Erythroblast (primary cell): ENCODE data around the gene PLXNA2.

Experiments used
- DNase-seq, 2 experiments: peaks; one replicate each; lab custom pipeline; 2025; lab: John Stamatoyannopoulos, UW
- GATA1 ChIP-seq: IDR thresholded peaks from 2 replicates; pipeline ENCODE4 v1.6.1; 2011; ENCODE audit warnings: low read depth, mild to moderate bottlenecking, control low read depth, low read length, moderate library complexity
- POLR2A ChIP-seq: IDR thresholded peaks from 2 replicates; pipeline ENCODE4 v1.6.1; 2011; ENCODE audit warnings: mild to moderate bottlenecking, low read length

PLXNA2 gene

DNA sequence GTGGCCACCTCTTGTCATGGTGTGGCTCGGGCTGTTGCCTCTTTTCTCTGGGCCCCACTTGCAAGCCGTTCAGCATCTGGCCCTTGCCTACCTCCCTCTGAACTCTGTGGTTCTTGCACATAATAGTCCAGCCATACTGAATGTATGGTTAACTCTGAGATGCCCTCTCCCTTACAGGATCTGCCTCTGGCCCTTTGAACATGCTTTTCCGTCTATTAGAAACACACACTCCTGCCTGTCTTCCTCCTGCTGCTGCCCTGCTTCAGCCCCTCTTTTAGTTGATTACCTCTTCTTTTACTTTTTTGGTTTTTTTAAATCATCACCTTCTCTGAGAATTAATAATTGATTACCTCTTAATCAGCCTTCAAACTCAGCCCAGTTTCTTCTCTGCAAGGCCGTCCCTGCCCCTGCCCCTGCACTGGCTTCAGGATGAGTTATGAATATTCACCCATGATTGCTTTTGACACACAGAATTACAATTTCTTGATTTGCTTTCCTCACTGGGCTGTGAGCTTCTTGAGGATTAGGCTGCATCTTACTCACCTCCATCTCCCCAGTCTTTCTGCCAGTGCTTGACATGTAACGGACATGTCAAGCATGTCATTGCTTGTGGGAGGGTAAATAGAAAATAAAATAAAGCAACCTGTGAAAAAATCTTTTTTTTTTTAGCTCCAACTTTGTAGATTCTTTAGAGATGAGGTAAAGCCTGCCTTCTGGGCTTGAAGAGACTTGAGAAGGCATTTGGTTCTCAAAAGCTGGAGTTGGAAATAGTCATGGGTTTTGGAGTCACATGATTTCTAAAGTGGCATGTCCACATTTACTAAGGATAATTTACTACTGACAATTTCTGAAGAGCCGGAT is 158.3 kb downstream of the PLXNA2 start:
- TF ChIP-seq GATA1 (no peak), POLR2A (no peak)
- no peak for DNase-seq

DNA sequence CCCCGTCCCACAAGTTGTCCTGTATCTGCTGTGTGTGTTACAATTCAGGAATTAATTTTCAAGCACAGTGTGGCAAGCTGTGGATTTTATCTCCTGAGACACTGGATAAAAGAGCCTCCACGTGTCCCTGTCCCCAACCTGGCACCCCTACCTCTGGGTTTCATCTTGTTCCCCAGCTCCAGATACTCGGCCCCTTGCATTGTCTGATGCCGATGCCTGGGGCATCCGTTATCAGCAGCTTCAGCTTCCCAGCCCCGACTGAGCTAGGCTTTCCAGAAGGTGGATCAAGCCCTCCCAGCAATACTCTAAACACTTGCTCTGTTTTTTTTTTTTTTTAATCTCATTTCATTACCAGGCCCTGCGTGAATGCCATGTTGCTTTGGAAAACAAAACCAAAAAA is 159.4 kb downstream of the PLXNA2 start:
- DNase-seq, result no peak
- TF ChIP-seq POLR2A (no peak), GATA1 (no peak)

DNA sequence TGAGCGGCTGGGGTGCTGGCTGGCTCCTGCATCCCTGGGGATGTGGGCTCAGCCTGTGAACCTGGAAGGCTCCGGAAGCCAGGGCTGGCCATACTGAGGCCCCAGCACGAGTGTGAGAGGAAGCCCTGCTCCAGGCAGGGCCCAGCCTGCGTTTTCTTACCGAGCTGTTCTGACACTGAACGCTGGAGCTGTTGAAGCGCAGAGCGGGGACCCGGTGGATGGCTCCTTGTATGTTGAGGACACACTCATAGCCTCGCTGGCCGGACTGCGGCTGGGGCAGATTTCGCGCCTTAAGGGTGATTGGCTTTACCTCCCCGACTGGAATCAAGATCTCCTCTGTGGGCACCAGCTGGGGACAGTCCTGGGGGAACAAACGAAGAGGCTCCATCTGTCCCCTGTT is 160.0 kb downstream of the PLXNA2 start:
- no peak for DNase-seq
- no peak for TF ChIP-seq GATA1
- no peak for TF ChIP-seq POLR2A

DNA sequence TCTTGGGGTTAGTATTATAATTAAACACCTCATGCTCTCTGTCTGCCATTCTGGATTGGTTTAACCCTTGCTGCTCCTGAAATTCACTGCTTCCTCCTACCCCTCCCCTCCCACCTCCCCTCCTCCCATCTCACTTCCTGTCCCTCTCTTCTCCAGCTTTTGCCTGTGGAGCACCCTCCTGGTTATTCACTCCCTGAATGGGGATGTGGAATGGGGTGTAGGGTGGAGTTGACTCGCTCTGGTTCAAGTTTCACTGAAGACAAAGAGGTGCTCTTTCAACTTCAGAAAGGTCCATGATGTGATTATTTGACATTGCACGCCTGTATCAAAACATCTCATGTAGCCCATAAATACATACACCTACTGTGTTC is 160.5 kb downstream of the PLXNA2 start:
- DNase-seq, result no peak
- TF ChIP-seq GATA1 (no peak), POLR2A (no peak)

DNA sequence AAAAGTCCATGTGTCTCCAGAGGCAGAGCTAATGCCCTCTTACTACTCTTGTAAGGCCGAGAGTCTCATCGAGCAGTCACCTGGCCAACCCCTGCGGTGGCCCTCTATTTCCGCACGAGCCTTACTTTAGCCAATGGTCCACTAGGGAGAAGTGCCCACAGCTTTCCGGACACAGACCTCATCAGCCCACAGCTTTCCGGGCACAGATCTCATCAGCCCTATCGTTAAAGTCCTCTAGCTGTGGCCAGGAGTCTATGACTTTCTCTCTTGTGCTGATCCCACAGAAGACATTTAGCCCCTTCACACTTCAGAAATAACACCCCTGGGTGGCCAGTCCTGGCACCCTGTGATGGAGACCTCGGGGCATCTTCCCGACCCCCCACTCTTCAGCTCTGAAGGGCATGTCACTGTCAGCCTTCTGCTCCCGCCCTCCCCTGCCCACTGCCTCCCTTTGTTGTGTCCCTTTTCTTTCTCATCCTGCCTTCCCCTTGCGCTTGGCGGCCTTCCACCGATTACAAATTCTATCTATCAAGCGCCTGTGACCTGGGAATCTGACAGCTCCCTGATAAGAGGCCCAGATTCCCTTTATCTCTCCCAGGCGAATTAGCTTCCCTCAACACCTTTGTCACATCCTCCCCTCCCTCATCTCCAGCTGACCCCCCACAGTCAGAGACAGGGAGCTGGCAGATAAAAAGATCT is 161.0 kb downstream of the PLXNA2 start:
- no peak for DNase-seq
- TF ChIP-seq GATA1 (no peak), POLR2A (no peak)

DNA sequence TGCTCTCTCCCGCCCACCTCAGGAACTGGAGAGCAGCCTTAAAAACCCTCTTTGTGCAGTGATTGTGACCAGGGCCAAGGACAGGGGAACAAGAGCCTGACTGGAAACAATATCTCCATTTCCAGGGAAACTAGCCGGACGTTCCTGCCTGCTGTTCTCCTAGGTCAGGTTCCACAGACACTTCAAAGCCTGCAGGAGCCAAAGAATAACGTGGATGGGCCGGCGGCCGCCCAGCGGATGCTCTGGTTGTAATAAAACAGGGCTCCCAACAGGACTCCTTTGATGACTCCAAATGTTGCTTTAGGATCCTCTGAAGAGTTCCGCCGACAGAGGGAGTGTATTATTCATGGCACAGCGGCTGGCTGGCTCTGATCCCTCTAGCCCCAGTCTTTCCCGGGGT is 162.2 kb downstream of the PLXNA2 start:
- TF ChIP-seq GATA1, result no peak
- no peak for TF ChIP-seq POLR2A
- DNase-seq, result no peak

DNA sequence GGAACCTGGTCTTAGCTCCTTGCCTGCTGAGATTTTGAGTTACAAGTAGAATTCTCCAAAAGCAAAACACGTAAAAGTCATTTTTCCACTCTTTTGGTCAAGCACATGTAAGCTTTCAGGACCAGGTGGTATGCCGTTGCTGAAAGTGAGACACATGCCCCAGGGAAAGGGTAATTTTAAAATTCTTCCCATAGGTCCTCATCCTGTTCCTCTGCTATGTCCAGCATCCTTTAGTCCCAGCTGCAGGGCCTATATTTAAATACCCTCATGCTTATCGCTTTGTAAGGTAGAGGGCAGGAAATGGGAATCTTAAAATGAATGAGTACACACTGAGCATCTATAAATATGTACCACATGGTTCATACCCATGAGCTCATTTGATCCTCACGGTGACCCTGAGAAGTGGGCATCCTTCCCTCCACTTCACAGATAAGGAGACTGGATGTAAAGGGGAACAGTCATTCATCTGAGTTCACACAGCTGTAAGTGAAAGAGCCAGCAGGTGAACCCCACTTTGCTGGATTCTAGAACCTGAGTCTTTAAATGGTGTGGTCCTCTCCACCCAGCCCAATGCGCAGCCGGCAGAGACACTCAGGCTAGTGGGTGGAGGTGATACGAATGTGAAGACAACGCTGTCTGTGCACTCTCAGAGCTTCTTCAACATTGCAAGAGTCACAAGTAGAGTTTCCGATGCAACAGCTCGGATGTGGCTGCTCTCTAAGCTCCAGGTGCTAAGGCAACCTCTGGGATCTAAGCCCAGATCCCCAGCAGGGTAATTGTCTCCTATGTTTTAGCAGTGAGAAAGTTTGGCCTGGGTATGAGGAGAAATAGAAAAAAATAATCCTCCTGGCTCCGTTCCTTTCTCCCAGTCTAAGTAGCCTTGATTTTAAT is 163.5 kb downstream of the PLXNA2 start:
- TF ChIP-seq POLR2A (no peak), GATA1 (no peak)
- no peak for DNase-seq

DNA sequence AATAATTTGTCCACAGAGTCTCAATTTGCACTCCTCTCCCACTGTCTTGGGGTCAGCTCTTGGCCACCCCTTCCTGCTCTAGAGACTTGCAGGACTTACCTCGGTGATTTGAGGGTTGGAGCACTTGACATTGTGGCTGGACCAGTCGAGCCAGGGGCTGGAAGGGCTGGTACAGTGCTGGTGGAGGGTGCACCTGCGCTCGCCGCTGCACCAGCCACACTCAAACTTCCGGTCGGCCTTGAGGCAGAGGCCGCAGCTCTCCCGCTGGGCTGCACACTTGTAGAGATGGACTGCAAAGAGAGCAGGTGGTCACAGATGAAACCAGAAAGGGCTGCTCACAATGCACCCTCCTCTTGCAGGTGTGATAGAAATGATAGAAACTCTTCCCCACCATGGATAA is 165.0 kb downstream of the PLXNA2 start:
- TF ChIP-seq GATA1, result no peak
- TF ChIP-seq POLR2A, result no peak
- no peak for DNase-seq

DNA sequence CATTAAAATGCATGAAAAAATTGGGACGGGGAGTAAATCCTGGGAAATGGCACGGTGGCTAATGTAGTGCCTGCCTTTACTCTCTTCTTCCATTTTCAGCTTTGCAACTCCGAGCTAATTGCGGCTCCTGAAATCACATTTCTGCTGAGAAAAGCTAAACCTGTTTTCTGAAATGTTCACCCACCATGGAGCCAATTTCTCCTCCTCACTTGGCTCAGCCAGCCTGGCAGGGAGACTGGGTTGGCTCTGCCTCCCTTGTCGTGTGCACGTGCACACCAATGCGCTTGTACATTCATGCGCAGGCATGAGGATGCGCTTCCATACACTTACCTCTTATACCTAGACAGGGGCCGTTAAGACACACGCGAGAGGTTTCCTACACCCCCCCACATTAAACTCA is 165.4 kb downstream of the PLXNA2 start:
- DNase-seq, result no peak
- TF ChIP-seq GATA1 (no peak), POLR2A (no peak)

DNA sequence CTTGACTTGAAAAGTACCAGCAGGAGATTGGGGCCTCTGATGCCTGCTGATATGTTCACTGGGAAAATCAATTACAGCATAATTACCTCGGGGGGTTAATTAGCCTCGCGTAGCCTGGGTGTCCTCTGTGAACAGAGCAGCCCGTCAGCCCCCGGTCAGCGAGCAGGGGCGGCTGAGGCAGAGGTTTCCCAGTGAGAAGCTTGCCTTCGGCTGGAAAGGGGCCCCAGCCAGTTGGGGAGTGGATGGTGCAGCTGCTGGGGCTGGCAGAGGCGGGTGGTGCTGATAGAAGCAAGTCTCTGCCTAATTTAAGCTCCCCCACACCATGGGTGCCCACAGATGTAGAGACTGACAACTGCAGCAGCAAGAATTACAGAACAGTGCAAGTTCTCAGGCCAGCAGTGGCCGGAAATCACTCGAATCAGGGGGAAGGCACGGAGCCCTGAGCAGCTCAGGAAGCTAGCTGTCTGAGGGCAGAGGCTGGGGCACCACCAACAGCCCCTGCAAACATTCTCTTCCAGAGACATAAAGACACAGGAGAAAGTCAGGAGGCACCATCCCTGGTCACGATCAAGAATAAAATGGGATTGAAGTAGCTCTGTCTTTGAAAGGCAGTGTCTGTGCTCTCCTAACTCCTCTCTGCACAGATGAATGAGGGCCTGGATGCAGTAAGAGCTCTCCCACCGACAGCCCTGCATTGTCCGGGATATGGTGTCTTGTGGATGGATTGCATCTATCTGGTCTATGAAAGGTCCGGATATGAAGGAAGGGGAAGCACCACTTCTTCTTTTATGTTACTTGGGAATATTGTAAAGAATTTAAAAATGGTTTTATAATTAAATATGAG is 166.7 kb downstream of the PLXNA2 start:
- no peak for DNase-seq
- no peak for TF ChIP-seq POLR2A
- TF ChIP-seq GATA1, result no peak

DNA sequence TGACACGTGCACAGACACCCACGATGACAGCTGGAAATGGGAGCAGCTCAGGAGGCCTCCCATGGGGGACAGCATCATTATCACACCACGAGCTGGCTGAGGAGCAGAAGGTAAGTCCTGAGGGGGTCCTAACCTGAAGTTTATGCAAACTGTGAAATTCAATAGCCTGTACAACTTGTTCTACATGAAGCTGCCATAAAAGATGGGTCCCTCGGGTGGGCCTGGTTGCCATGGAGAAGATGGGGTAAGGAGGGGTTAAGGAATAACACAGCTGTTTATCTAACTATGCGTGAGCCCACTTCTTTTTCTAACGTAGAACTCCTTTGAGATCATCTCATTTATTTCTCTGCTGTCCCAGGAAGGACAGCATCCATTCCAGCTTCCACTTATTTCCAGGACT is 169.8 kb downstream of the PLXNA2 start:
- no peak for DNase-seq
- TF ChIP-seq GATA1 (no peak), POLR2A (no peak)

DNA sequence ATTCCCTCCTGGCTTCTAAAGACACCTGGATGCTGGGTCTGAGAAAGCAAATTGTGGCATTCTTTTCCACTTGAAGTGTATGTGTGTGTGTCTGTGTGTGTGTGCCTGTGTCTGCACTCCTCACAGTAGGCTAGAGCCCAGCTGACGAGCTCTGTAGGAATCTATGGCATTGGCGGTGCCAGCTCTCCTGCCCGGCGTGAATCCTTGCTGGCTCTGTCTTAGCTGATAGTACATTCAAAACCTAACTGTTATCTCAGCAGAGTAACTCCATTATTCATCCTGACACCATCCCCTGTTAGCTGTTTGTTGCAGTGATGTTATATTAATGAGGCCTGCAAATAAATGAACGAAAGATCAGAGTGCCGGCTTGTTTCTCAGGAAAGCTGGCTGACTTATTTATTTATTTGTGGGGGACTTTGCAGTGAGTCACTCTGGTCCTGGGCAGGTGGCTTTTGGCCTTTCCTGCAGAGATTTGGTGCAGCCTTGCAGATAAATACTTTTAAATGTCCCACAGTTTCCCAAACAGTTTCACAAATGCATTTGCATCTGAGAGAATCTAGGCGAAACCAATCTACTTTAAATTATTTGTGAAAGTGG is 172.7 kb downstream of the PLXNA2 start:
- TF ChIP-seq GATA1, result no peak
- TF ChIP-seq POLR2A, result no peak
- no peak for DNase-seq
